Stomach (tissue), 9 donors: Measurements from ENCODE around the gene FCHSD2. TPM values are rescaled to one million over a fixed set of nuclear protein-coding genes. Genes with fewer than 3 reads are reported as not detected.

Experiments used
- DNase-seq, 2 donors: peaks; one replicate each; pipeline versions ENCODE4 v3.0.0 to v3.0.0-alpha.2; 2013 to 2019
- H3K27ac ChIP-seq, 5 donors: fragments of 200-600 bp in 4 of 5; sonication (generic) in 4 of 5; one replicate each; pipeline ENCODE4 v1.5.1; 2013 to 2019; ENCODE audit warnings: mild to moderate bottlenecking in 1 of 5, moderate library complexity in 1 of 5
- H3K27me3 ChIP-seq, 3 donors: fragments of 200-600 bp; sonication (generic); one replicate each; pipeline ENCODE4 v1.5.1; 2017 to 2019; ENCODE audit warnings: mixed run types in 1 of 3
- H3K36me3 ChIP-seq, 4 donors: fragments of 200-600 bp; sonication (generic); 1 replicate in 3 of 4; 2 replicates in 1 of 4; pipeline ENCODE4 v1.5.1; 2016 to 2019
- H3K4me1 ChIP-seq, 4 donors: fragments of 200-600 bp; sonication (generic); one replicate each; pipeline ENCODE4 v1.5.1; 2016 to 2019
- H3K4me3 ChIP-seq, 4 donors: fragments of 200-600 bp; sonication (generic) in 3 of 4; one replicate each; pipeline ENCODE4 v1.5.1; 2016 to 2019; ENCODE audit warnings: mild to moderate bottlenecking in 1 of 4
- H3K9me3 ChIP-seq, 4 donors: fragments of 200-600 bp; sonication (generic); one replicate each; pipeline ENCODE4 v1.5.1; 2016 to 2019
- CTCF ChIP-seq, 7 experiments: fragments of 450-650 bp in 4 of 7; fragments of 200-600 bp in 3 of 7; sonication (generic) in 3 of 7; IDR thresholded peaks; one replicate each; pipeline ENCODE4 v1.5.1; 2016 to 2019; ENCODE audit warnings: antibody characterized with exemption in 7 of 7, control low read depth in 2 of 7, mild to moderate bottlenecking in 1 of 7
- EP300 ChIP-seq: sonication (generic); formaldehyde crosslinking; IDR thresholded peaks from one replicate; pipeline ENCODE4 v1.6.1; 2017; ENCODE audit warnings: antibody characterized with exemption
- POLR2A ChIP-seq, 4 donors: fragments of 450-650 bp; IDR thresholded peaks; one replicate each; pipeline ENCODE4 v1.6.1; 2016; ENCODE audit warnings: antibody characterized with exemption in 4 of 4, control low read depth in 2 of 4, mild to moderate bottlenecking in 1 of 4, moderate library complexity in 1 of 4
- POLR2AphosphoS5 ChIP-seq, 3 donors: sonication (generic); formaldehyde crosslinking; IDR thresholded peaks; one replicate each; pipeline ENCODE4 v1.6.1; 2016; ENCODE audit warnings: antibody characterized with exemption in 3 of 3
- WGBS, 5 donors: extraction: QIAGEN DNeasy Blood & Tissue Kit in 3 of 5; methylation state at CpG; one replicate each; pipeline versions ENCODE4 v1.1.5 to v1.1.7; 2013 to 2018; 5-methylcytosine and 5-hydroxymethylcytosine counted together
- intact Hi-C: fragments of 100-400 bp; cut with DNase I; formaldehyde crosslinking; loops from one replicate; pipeline ENCODE4 v1.15.1; 2023; ENCODE audit warnings: low total_unique reads
- polyA plus RNA-seq, 3 donors: library from polyadenylated mRNA; stranded (reverse); fragments of 200-250 nt; gene quantifications; one replicate each; pipeline ENCODE4 v1.2.3, GENCODE V29; 2013
- total RNA-seq, 5 donors: library from RNA; depleted of rRNA; stranded (reverse); fragments of >200 nt; gene quantifications; one replicate each; pipeline versions ENCODE4 v1.1.0 to v1.2.3, GENCODE V29; 2014 to 2016
- donor health status: healthy with polysubstance abuse.
- donor health status: Bipolar disorder and iron deficiency.
- donor health status: healthy.

FCHSD2 gene
- total and polyA plus RNA-seq, 8 donors, result 5.7 to 64.3 (median 15.9) TPM

- H3K27ac ChIP-seq, result no peak overlapping the region
- 77 to 85% (median 79%) methylated on average over 2 of the region's 2 CpGs for whole genome bisulfite sequencing, 5 donors
Observed at GRCh38 chr11:73002214-73002613, 139.9 kb downstream of the FCHSD2 start.

GRCh38 chr11:73001615-73002014 lies 140.5 kb downstream of the FCHSD2 start:
- 67 to 85% (median 75%) methylated on average over 4 of the region's 4 CpGs for WGBS, 5 donors
- Histone ChIP-seq H3K4me1 (peaks cover 0 to 14% (median 4%) of the 10 kb centered on the region in 4 donors), H3K27me3 (no peaks in the 10 kb centered on the region), H3K27ac (no peak overlapping the region), H3K4me3 (no peak overlapping the region), H3K36me3 (no peaks in the 10 kb centered on the region), H3K9me3 (no peaks in the 10 kb centered on the region)
- TF ChIP-seq POLR2A (IDR thresholded peaks at IDR 0.05) (no peak), POLR2AphosphoS5 (IDR thresholded peaks at IDR 0.05) (no peak), CTCF (IDR thresholded peaks at IDR 0.05) (no peak), EP300 (no peak)
- DNase-seq, result peak in 1 of 2 donors; percentile 61
- intact Hi-C loops, result no loop called here

More at GRCh38 chr11:73002214-73002613, 139.9 kb downstream of the FCHSD2 start:
- Histone ChIP-seq H3K36me3 (no peaks in the 10 kb centered on the region), H3K4me1 (peaks cover 0 to 9% (median 4%) of the 10 kb centered on the region in 4 donors), H3K4me3 (no peak overlapping the region), H3K9me3 (no peaks in the 10 kb centered on the region), H3K27me3 (no peaks in the 10 kb centered on the region)
- TF ChIP-seq POLR2A (IDR thresholded peaks at IDR 0.05) (no peak), CTCF (IDR thresholded peaks at IDR 0.05) (no peak), POLR2AphosphoS5 (IDR thresholded peaks at IDR 0.05) (no peak), EP300 (no peak)
- no peak for DNase-seq
- intact Hi-C loops, result no loop called here

- DNase-seq, result no peak
- Histone ChIP-seq H3K36me3 (no peaks in the 10 kb centered on the region), H3K27ac (no peak overlapping the region), H3K4me1 (peaks cover 0 to 14% (median 4%) of the 10 kb centered on the region in 4 donors), H3K27me3 (no peaks in the 10 kb centered on the region), H3K9me3 (no peaks in the 10 kb centered on the region), H3K4me3 (no peak overlapping the region)
- TF ChIP-seq POLR2A (IDR thresholded peaks at IDR 0.05) (no peak), POLR2AphosphoS5 (IDR thresholded peaks at IDR 0.05) (no peak), EP300 (no peak), CTCF (IDR thresholded peaks at IDR 0.05) (no peak)
- intact Hi-C loops, result no loop called here
Observed at GRCh38 chr11:72998676-72999075, 143.4 kb downstream of the FCHSD2 start.

- intact Hi-C loops, result no loop called here
- 65 to 72% (median 68%) methylated on average over 3 of the region's 3 CpGs for WGBS, 5 donors
- Histone ChIP-seq H3K27ac (no peak overlapping the region), H3K27me3 (no peaks in the 10 kb centered on the region), H3K4me3 (no peak overlapping the region), H3K36me3 (no peaks in the 10 kb centered on the region), H3K9me3 (no peaks in the 10 kb centered on the region), H3K4me1 (peaks cover 0 to 14% (median 4%) of the 10 kb centered on the region in 4 donors)
- no peak for TF ChIP-seq POLR2AphosphoS5 (IDR thresholded peaks at IDR 0.05)
- TF ChIP-seq POLR2A (IDR thresholded peaks at IDR 0.05), result no peak
- no peak for TF ChIP-seq EP300
- TF ChIP-seq CTCF (IDR thresholded peaks at IDR 0.05), result no peak
- no peak for DNase-seq
Observed at GRCh38 chr11:72996959-72997358, 145.2 kb downstream of the FCHSD2 start.
